Anterior cingulate cortex (tissue), 58 donors: Measurements from ENCODE around the gene SLC24A2.

Experiments used
- DNase-seq, 58 donors: peaks; one replicate each; lab custom pipeline; 2025; lab: John Stamatoyannopoulos, UW

Gene SLC24A2

GRCh38 chr9:19768798-19769197 lies 20.0 kb downstream of the SLC24A2 start:
- no peak for DNase-seq

- no peak for DNase-seq
These were observed 29.8 kb downstream of the SLC24A2 start for GRCh38 chr9:19759066-19759465.

GRCh38 chr9:19757745-19758144 lies 31.1 kb downstream of the SLC24A2 start:
- no peak for DNase-seq

- DNase-seq = no peak
These were observed 33.9 kb downstream of the SLC24A2 start for GRCh38 chr9:19754921-19755320.

- no peak for DNase-seq
These were observed 40.3 kb downstream of the SLC24A2 start for GRCh38 chr9:19748278-19749126.

GRCh38 chr9:19746223-19746622 lies 42.6 kb downstream of the SLC24A2 start:
- DNase-seq = no peak

GRCh38 chr9:19741178-19741577 lies 47.7 kb downstream of the SLC24A2 start:
- no peak for DNase-seq
